H1 (cell line): ENCODE measurements around the gene CTH.

Source experiments
- CEBPB ChIP-seq: IDR thresholded peaks from 2 replicates; pipeline ENCODE4 v1.6.1; 2012; ENCODE audit warnings: low read depth, low read length
- CHD2 ChIP-seq: IDR thresholded peaks from 2 replicates; pipeline ENCODE4 v1.6.1; 2012; ENCODE audit warnings: low read length, improper control_type of control experiment
- CTCF ChIP-seq, 3 experiments: IDR thresholded peaks; 1 replicate in 2 of 3; 2 replicates in 1 of 3; pipeline versions ENCODE4 v1.5.1 to v1.6.1; 2011; ENCODE audit warnings: low read length in 3 of 3, mild to moderate bottlenecking in 3 of 3, inconsistent platforms in 2 of 3, low read depth in 1 of 3, moderate library complexity in 1 of 3; ENCODE audit not compliant: insufficient read depth in 1 of 3; ENCODE audit errors: control extremely low read depth in 1 of 3
- EGR1 ChIP-seq: IDR thresholded peaks from 2 replicates; pipeline ENCODE4 v1.6.1; 2011; ENCODE audit warnings: low read depth, low read length, borderline replicate concordance
- EZH2 ChIP-seq: fragments of 200-600 bp; sonication (generic); IDR thresholded peaks from 2 replicates; pipeline ENCODE4 v1.7.1; 2012; ENCODE audit warnings: low read depth, mild to moderate bottlenecking, moderate library complexity, low read length, inconsistent platforms; ENCODE audit not compliant: severe bottlenecking
- FOSL1 ChIP-seq: IDR thresholded peaks from 2 replicates; pipeline ENCODE4 v1.6.1; 2011; ENCODE audit warnings: mild to moderate bottlenecking, low read depth, low read length, moderate library complexity; ENCODE audit not compliant: insufficient read depth
- HDAC2 ChIP-seq, 2 experiments: fragments of 300-600 bp in 1 of 2; sonication (generic) in 1 of 2; IDR thresholded peaks; 2 replicates each; pipeline ENCODE4 v1.6.1; 2011 to 2012; ENCODE audit warnings: low read depth in 2 of 2, low read length in 2 of 2, mild to moderate bottlenecking in 2 of 2, moderate library complexity in 2 of 2, borderline replicate concordance in 1 of 2, inconsistent platforms in 1 of 2
- JUN ChIP-seq: IDR thresholded peaks from 2 replicates; pipeline ENCODE4 v1.6.1; 2011; ENCODE audit warnings: low read depth, mild to moderate bottlenecking, improper control_type of control experiment, low read length
- KDM5A ChIP-seq: fragments of 200-600 bp; IDR thresholded peaks from 2 replicates; pipeline ENCODE4 v1.7.1; 2012; ENCODE audit warnings: mild to moderate bottlenecking, low read length, inconsistent platforms, mixed read lengths
- MAX ChIP-seq: IDR thresholded peaks from 2 replicates; pipeline ENCODE4 v1.6.1; 2012; ENCODE audit warnings: inconsistent platforms
- POLR2A ChIP-seq, 2 experiments: IDR thresholded peaks; 1 replicate in 1 of 2; 2 replicates in 1 of 2; pipeline ENCODE4 v1.6.1; 2011; ENCODE audit warnings: low read depth in 2 of 2, low read length in 2 of 2, mild to moderate bottlenecking in 2 of 2; ENCODE audit errors: control extremely low read depth in 1 of 2
- TF ChIP-seq, protein P1 (sequence below): IDR thresholded peaks from 2 replicates; pipeline ENCODE4 v1.6.1; 2012; ENCODE audit warnings: low read length, inconsistent platforms

DNA sequence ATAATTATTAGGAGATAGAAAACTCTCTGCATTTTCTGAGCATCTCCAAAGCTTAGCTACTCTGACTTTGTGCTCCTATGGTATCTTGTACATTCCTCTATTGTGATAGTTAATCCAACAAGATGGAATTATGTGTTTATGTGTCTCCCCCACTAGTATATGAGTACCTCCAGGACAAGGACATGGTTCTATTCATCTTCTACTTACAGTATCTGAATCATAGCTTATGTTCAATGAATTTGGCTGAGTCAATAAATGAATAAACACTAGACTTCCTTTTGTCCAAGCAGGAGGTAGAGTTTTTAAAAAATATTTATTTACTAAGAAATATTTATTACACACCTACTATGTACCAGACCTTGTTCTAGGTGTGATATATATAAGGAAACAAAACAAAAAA, 18.4 kb upstream of the CTH start:
- TF ChIP-seq JUN (no peak), CTCF (IDR thresholded peaks at IDR 0.05; ENCODE audit: control extremely low read depth in 1 of 3, insufficient read depth in 1 of 3, low read depth in 1 of 3, low read length in 3 of 3) (no peak), POLR2A (IDR thresholded peaks at IDR 0.05; ENCODE audit: control extremely low read depth in 1 of 2, low read depth in 2 of 2, low read length in 2 of 2) (no peak), KDM5A (no peak), HDAC2 (IDR thresholded peaks at IDR 0.05; ENCODE audit: borderline replicate concordance in 1 of 2, low read depth in 2 of 2, low read length in 2 of 2) (no peak), EGR1 (no peak), MAX (no peak), CHD2 (no peak), EZH2 (no peak), FOSL1 (no peak), CEBPB (no peak)
- TF ChIP-seq, protein P1, sequence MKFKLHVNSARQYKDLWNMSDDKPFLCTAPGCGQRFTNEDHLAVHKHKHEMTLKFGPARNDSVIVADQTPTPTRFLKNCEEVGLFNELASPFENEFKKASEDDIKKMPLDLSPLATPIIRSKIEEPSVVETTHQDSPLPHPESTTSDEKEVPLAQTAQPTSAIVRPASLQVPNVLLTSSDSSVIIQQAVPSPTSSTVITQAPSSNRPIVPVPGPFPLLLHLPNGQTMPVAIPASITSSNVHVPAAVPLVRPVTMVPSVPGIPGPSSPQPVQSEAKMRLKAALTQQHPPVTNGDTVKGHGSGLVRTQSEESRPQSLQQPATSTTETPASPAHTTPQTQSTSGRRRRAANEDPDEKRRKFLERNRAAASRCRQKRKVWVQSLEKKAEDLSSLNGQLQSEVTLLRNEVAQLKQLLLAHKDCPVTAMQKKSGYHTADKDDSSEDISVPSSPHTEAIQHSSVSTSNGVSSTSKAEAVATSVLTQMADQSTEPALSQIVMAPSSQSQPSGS, result no peak
